ENCODE measurements around the gene TMEM87B.
"Not testable (repeated sequence)": the region's sequence is repeated elsewhere in the genome, so short reads cannot be mapped to it uniquely, and the experiment has no call there.

TMEM87B gene

DNA sequence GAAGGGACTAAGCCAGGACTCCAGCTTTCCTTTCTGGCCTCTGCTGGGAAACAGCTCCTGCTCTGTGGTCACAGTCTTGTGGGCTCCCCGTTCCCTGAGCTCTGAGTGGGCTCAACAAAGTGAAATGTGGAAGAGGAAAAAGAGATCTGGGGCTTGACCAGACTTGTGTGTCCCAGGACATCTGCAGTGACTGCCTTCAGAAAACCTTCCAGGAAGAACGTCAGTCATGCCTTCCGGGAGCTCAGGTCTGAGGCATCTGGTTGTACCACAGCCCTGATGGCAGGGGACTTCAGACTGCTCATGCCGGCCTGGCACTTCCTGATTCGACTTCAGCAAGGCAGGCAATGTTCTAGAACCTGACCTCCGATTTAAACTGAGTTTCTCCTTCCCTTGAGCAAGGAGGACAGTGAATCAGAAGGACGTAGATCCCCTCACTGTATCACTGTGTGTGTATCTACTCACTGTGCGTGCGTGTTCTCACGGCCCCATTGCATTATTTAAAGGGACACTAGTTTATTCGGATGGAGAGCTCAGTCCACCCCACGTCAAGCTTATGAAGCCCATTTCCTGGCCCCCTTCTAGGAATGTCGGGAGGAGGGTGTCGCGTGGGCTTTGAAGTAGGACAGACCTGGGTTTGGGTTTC, 82.6 kb downstream of the TMEM87B start:
- Histone ChIP-seq H3K4me3 (ENCODE audit: low read depth in 1 of 5, low read length in 5 of 5) (peak overlapping the region; percentile 57 to 73 (median 67)), H3K4me1 (ENCODE audit: control insufficient read depth in 5 of 5, insufficient read depth in 5 of 5, low read length in 5 of 5) (peaks cover 4 to 15% (median 9%) of the 10 kb centered on the region in 5 donors), H3K36me3 (ENCODE audit: control insufficient read depth in 5 of 5, insufficient read depth in 5 of 5, low read length in 5 of 5) (no peaks in the 10 kb centered on the region), H3K27ac (ENCODE audit: low read depth, low read length) (no peak overlapping the region), H3K9ac (ENCODE audit: low read length in 5 of 5) (peak overlapping the region in 3 of 5 donors; percentile 11 to 54 (median 51)), H3K9me3 (ENCODE audit: control insufficient read depth in 5 of 5, low read length in 5 of 5) (peaks cover 0 to 7% (median 3%) of the 10 kb centered on the region in 5 donors), H3K27me3 (ENCODE audit: control insufficient read depth in 5 of 5, insufficient read depth in 4 of 5, low read length in 5 of 5) (peaks cover 0 to 8% (median 3%) of the 10 kb centered on the region in 5 donors)

DNA sequence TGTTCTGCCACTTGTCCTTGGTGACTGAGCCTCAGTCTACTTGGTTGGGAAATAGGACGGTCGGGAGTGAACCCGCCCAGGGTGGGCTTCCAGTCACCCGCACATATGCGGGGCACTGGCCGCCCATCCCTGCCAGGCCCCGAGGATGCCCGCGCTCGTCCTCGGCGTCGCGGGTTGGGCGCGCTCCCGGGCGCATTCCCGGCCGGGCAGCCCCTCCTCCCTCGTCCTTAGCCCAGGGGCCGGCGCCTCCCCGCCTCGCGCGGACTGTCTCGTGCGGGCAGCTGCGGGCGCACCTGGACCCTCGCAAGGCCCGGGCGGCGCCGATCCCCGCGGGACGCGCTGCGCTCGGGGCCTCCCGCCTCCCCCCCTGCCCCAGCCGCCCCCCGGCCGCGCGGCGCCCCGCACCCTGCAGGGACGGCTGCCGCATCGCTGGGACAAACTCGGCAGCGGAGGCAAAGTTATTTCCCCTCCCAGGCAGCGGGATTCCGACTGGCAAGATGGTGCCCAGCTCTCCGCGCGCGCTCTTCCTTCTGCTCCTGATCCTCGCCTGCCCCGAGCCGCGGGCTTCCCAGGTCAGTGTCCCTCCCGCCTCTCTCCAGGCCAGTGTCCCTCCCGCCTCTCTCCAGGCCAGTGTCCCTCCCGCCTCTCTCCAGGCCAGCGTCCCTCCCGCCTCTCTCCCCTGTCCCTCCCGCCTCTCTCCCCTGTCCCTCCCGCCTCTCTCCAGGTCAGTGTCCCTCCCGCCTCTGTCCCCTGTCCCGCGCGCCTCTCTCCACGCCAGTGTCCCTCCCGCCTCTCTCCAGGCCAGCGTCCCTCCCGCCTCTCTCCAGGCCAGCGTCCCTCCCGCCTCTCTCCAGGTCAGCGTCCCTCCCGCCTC, 83.3 kb downstream of the TMEM87B start, which contains the start of gene FBLN7:
Gene FBLN7 (plus strand): TSS at position 227 of the 874 bp plus-strand sequence. CDS start 271 bp downstream, at position 498.
- Histone ChIP-seq H3K36me3 (ENCODE audit: control insufficient read depth in 5 of 5, insufficient read depth in 5 of 5, low read length in 5 of 5) (no peaks in the 10 kb centered on the region), H3K27me3 (ENCODE audit: control insufficient read depth in 5 of 5, insufficient read depth in 4 of 5, low read length in 5 of 5) (peaks cover 0 to 8% (median 3%) of the 10 kb centered on the region in 5 donors), H3K9me3 (ENCODE audit: control insufficient read depth in 5 of 5, low read length in 5 of 5) (peaks cover 0 to 7% (median under 1%) of the 10 kb centered on the region in 5 donors), H3K4me1 (ENCODE audit: control insufficient read depth in 5 of 5, insufficient read depth in 5 of 5, low read length in 5 of 5) (peaks cover 4 to 15% (median 9%) of the 10 kb centered on the region in 5 donors), H3K9ac (ENCODE audit: low read length in 5 of 5) (peak within 1 kb of the TSS in 3 of 5 donors; percentile 11 to 54 (median 51)), H3K27ac (ENCODE audit: low read depth, low read length) (no peak within 1 kb of the TSS), H3K4me3 (ENCODE audit: low read depth in 1 of 5, low read length in 5 of 5) (peak within 1 kb of the TSS; percentile 57 to 73 (median 67))

DNA sequence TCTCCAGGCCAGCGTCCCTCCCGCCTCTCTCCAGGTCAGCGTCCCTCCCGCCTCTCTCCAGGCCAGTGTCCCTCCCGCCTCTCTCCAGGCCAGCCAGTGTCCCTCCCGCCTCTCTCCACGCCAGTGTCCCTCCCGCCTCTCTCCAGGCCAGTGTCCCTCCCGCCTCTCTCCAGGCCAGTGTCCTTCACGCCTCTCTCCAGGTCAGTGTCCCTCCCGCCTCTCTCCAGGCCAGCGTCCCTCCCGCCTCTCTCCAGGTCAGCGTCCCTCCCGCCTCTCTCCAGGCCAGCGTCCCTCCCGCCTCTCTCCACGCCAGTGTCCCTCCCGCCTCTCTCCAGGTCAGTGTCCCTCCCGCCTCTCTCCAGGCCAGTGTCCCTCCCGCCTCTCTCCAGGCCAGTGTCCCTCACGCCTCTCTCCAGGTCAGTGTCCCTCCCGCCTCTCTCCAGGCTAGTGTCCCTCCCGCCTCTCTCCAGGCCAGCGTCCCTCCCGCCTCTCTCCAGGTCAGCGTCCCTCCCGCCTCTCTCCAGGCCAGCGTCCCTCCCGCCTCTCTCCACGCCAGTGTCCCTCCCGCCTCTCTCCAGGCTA, 84.1 kb downstream of the TMEM87B start:
- not testable (repeated sequence) for H3K36me3 ChIP-seq (ENCODE audit: control insufficient read depth in 5 of 5, insufficient read depth in 5 of 5, low read length in 5 of 5); H3K27ac ChIP-seq (ENCODE audit: low read depth, low read length); H3K9me3 ChIP-seq (ENCODE audit: control insufficient read depth in 5 of 5, low read length in 5 of 5); H3K9ac ChIP-seq (ENCODE audit: low read length in 5 of 5); H3K27me3 ChIP-seq (ENCODE audit: control insufficient read depth in 5 of 5, insufficient read depth in 4 of 5, low read length in 5 of 5)
- H3K4me1 ChIP-seq (ENCODE audit: control insufficient read depth in 5 of 5, insufficient read depth in 5 of 5, low read length in 5 of 5) = peaks cover 4 to 15% (median 9%) of the 10 kb centered on the region in 5 donors
- peak overlapping the region; percentile 50 to 71 (median 65) for H3K4me3 ChIP-seq (ENCODE audit: low read depth in 1 of 5, low read length in 5 of 5)

DNA sequence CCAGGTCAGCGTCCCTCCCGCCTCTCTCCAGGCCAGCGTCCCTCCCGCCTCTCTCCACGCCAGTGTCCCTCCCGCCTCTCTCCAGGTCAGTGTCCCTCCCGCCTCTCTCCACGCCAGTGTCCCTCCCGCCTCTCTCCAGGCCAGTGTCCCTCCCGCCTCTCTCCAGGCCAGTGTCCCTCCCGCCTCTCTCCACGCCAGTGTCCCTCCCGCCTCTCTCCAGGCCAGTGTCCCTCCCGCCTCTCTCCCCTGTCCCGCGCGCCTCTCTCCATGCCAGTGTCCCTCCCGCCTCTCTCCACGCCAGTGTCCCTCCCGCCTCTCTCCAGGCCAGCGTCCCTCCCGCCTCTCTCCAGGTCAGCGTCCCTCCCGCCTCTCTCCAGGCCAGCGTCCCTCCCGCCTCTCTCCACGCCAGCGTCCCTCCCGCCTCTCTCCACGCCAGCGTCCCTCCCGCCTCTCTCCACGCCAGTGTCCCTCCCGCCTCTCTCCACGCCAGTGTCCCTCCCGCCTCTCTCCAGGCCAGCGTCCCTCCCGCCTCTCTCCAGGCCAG, 84.7 kb downstream of the TMEM87B start:
- H3K4me3 ChIP-seq (ENCODE audit: low read depth in 1 of 5, low read length in 5 of 5) = peak overlapping the region in 3 of 5 donors; percentile 48 to 55 (median 53)
- not testable (repeated sequence) for H3K9me3 ChIP-seq (ENCODE audit: control insufficient read depth in 5 of 5, low read length in 5 of 5); H3K36me3 ChIP-seq (ENCODE audit: control insufficient read depth in 5 of 5, insufficient read depth in 5 of 5, low read length in 5 of 5); H3K9ac ChIP-seq (ENCODE audit: low read length in 5 of 5); H3K27ac ChIP-seq (ENCODE audit: low read depth, low read length); H3K27me3 ChIP-seq (ENCODE audit: control insufficient read depth in 5 of 5, insufficient read depth in 4 of 5, low read length in 5 of 5)
- H3K4me1 ChIP-seq (ENCODE audit: control insufficient read depth in 5 of 5, insufficient read depth in 5 of 5, low read length in 5 of 5) = peaks cover 4 to 15% (median 9%) of the 10 kb centered on the region in 5 donors

DNA sequence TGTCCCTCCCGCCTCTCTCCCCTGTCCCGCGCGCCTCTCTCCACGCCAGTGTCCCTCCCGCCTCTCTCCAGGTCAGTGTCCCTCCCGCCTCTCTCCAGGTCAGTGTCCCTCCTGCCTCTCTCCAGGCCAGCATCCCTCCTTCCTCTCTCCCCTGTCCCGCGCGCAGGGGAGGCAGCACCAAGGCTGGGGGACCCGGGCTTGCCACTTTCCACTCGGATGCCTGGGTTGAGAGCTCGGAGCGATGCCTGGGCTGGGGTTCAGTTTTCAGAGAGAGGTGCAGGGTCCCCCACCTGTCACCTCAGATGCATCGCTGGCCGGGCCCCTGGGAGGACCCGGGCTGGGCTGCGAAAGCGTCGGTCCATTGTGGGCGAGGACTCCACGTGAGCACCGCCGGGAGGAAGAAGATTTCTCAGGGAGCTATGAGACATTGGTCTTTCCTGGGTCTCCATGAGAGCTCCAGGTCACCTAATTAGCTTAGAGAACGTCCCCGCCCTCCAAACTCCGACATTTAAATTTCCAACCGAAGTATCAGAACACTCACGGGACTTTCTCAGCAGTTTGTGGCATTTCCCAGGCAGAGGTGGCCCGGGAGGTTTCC, 85.2 kb downstream of the TMEM87B start:
- peak overlapping the region in 3 of 5 donors; percentile 48 to 55 (median 53) for H3K4me3 ChIP-seq (ENCODE audit: low read depth in 1 of 5, low read length in 5 of 5)
- no peaks in the 10 kb centered on the region for H3K36me3 ChIP-seq (ENCODE audit: control insufficient read depth in 5 of 5, insufficient read depth in 5 of 5, low read length in 5 of 5)
- no peak overlapping the region for H3K9ac ChIP-seq (ENCODE audit: low read length in 5 of 5)
- peaks cover 4 to 15% (median 9%) of the 10 kb centered on the region in 5 donors for H3K4me1 ChIP-seq (ENCODE audit: control insufficient read depth in 5 of 5, insufficient read depth in 5 of 5, low read length in 5 of 5)
- H3K9me3 ChIP-seq (ENCODE audit: control insufficient read depth in 5 of 5, low read length in 5 of 5) = peaks cover 0 to 7% (median 0%) of the 10 kb centered on the region in 5 donors
- H3K27me3 ChIP-seq (ENCODE audit: control insufficient read depth in 5 of 5, insufficient read depth in 4 of 5, low read length in 5 of 5) = peaks cover 0 to 8% (median 3%) of the 10 kb centered on the region in 5 donors
- no peak overlapping the region for H3K27ac ChIP-seq (ENCODE audit: low read depth, low read length)

DNA sequence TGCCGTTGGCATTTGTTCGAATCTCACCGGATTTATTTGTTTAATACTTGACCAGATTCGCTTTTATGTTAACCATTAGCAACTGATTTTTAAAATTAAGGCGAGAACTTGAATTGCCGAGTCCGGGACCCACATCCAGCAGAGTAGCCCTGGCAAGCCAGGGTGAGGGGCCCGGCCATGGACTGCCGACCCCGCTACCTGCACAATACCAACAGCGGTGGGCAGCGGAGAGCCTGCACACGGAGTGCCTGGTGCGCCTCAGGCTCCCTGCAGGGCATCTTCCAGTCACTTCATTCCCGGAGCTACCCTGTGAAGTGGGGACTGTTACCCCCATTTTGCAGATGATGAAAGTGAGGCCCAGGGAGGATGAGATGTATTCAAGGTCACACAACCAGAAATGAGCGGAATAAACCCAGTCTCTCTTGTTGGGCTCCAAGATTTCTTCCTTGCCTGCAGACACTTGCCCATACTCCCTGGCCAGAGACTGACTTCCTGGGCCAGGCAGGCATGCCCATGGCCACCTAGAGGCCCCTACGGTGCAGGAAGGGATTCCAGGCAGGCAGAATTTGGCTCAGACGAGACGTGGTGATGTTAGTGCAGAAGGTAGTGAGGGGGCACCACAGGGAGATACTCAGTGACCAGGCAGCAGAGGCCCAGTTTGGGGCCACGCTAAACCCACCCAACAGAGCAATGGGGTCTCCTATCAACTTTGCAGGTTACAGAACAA, 86.0 kb downstream of the TMEM87B start:
- Histone ChIP-seq H3K27ac (ENCODE audit: low read depth, low read length) (no peak overlapping the region), H3K4me1 (ENCODE audit: control insufficient read depth in 5 of 5, insufficient read depth in 5 of 5, low read length in 5 of 5) (peaks cover 4 to 15% (median 9%) of the 10 kb centered on the region in 5 donors), H3K9me3 (ENCODE audit: control insufficient read depth in 5 of 5, low read length in 5 of 5) (peaks cover 0 to 7% (median 0%) of the 10 kb centered on the region in 5 donors), H3K9ac (ENCODE audit: low read length in 5 of 5) (no peak overlapping the region), H3K4me3 (ENCODE audit: low read depth in 1 of 5, low read length in 5 of 5) (peak overlapping the region in 1 of 5 donors; percentile 48), H3K27me3 (ENCODE audit: control insufficient read depth in 5 of 5, insufficient read depth in 4 of 5, low read length in 5 of 5) (peaks cover 0 to 8% (median 3%) of the 10 kb centered on the region in 5 donors), H3K36me3 (ENCODE audit: control insufficient read depth in 5 of 5, insufficient read depth in 5 of 5, low read length in 5 of 5) (no peaks in the 10 kb centered on the region)

DNA sequence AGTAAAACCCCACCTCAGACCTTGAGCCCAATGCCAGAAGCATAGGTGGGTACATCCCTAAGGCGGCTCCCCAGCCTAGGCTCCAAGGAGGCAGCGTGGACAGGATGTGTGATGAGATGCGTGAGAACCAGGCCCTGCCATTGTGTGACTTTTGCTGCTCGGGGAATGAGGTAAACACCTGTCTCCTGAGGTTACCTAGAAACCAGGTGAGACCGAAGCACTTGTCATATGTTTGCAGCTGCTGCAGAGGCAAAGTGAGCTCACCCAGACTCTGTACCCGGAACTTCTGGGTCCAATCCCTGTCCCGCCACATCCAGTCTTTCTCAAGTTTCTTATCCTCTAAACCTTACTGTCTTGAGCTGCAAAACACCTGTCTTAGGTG, 86.5 kb downstream of the TMEM87B start:
- Histone ChIP-seq H3K27ac (ENCODE audit: low read depth, low read length) (no peak overlapping the region), H3K36me3 (ENCODE audit: control insufficient read depth in 5 of 5, insufficient read depth in 5 of 5, low read length in 5 of 5) (no peaks in the 10 kb centered on the region), H3K4me1 (ENCODE audit: control insufficient read depth in 5 of 5, insufficient read depth in 5 of 5, low read length in 5 of 5) (peaks cover 4 to 15% (median 9%) of the 10 kb centered on the region in 5 donors), H3K27me3 (ENCODE audit: control insufficient read depth in 5 of 5, insufficient read depth in 4 of 5, low read length in 5 of 5) (peaks cover 0 to 8% (median 3%) of the 10 kb centered on the region in 5 donors), H3K4me3 (ENCODE audit: low read depth in 1 of 5, low read length in 5 of 5) (no peak overlapping the region), H3K9me3 (ENCODE audit: control insufficient read depth in 5 of 5, low read length in 5 of 5) (peaks cover 0 to 7% (median 0%) of the 10 kb centered on the region in 5 donors), H3K9ac (ENCODE audit: low read length in 5 of 5) (no peak overlapping the region)

DNA sequence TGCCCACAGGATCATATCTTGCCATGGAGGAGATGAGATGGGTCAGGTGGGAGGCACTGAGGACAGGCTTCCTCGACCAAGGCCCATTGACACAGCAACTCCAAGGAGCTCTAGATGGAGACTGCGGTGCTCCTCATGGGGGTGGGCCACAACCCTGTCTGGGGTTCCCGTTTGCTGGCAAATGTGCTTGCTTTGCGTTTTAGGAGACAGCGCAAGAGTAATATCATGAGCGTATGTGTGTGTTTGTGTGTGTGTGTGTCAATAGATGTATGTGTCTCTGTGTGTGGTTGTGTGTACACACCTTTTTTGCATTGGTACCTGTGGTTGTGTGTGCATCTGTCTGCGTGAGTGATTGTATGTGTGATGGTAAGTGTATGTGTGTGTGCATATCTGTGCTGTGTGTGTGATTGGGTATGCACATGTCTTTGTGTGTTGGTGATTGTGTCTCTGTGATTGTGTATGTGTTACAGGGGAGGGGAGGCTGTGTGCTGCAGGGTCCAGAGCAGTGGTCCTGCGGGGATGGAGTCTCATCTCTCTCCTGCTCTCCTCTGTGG, 87.5 kb downstream of the TMEM87B start:
- Histone ChIP-seq H3K36me3 (ENCODE audit: control insufficient read depth in 5 of 5, insufficient read depth in 5 of 5, low read length in 5 of 5) (no peaks in the 10 kb centered on the region), H3K4me1 (ENCODE audit: control insufficient read depth in 5 of 5, insufficient read depth in 5 of 5, low read length in 5 of 5) (peaks cover 3 to 19% (median 17%) of the 10 kb centered on the region in 5 donors), H3K9ac (ENCODE audit: low read length in 5 of 5) (no peak overlapping the region), H3K27ac (ENCODE audit: low read depth, low read length) (no peak overlapping the region), H3K27me3 (ENCODE audit: control insufficient read depth in 5 of 5, insufficient read depth in 4 of 5, low read length in 5 of 5) (peaks cover 0 to 7% (median 2%) of the 10 kb centered on the region in 5 donors), H3K9me3 (ENCODE audit: control insufficient read depth in 5 of 5, low read length in 5 of 5) (peaks cover 0 to 3% (median 0%) of the 10 kb centered on the region in 5 donors), H3K4me3 (ENCODE audit: low read depth in 1 of 5, low read length in 5 of 5) (no peak overlapping the region)

Measured in subcutaneous abdominal adipose tissue (tissue), 5 donors.